H7 (cell line): ENCODE results near the gene MAPKBP1. TPM values are rescaled to one million over a fixed set of nuclear protein-coding genes. Genes with fewer than 3 reads are reported as not detected.

Experiments used
- DNase-seq: peaks from one replicate; pipeline ENCODE4 v3.0.0; 2012
- H3K27me3 ChIP-seq: 2 replicates; pipeline ENCODE4 v1.6.0; 2011; ENCODE audit warnings: mild to moderate bottlenecking, low read length; ENCODE audit not compliant: control insufficient read depth, insufficient read depth
- H3K36me3 ChIP-seq: replicated peaks from 2 replicates; pipeline ENCODE4 v1.5.1; 2011; ENCODE audit warnings: low read length; ENCODE audit not compliant: control insufficient read depth, insufficient read depth
- H3K4me3 ChIP-seq: 2 replicates; pipeline ENCODE4 v1.5.1; 2011; ENCODE audit warnings: low read depth, mild to moderate bottlenecking, control low read depth, low read length, moderate library complexity; ENCODE audit not compliant: insufficient read depth
- total RNA-seq: library from RNA; depleted of rRNA; stranded (reverse); fragments of >200 nt; shearing (Covaris generic); gene quantifications from 2 replicates; pipeline ENCODE4 v1.2.3, GENCODE V29; 2014

MAPKBP1 gene
- total RNA-seq, 1 experiment from 2014 or later, result 5.9 TPM

DNA sequence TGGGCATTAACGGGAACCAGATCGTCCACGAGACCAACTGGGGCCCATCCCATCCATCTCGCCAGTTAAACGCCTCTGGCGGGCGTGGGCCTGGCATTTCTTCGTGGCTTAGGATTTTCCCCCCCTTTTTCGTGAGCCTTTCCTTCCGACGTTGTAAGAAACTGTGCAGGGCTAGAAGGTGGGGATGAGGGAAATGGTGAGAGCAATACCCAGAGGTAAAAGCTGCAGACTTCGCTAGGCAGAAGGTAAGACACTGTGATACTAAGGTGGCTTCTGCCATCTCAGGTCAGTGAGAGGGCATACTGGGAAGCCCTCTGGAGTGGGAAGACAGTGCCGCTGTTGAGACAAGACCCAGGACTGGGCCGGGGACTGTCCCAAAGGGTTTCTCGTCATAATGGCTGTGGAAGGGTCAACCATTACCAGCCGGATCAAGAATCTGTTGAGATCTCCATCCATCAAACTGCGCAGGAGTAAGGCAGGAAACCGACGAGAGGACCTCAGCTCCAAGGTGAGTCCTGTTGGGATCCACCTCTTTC is 666 bp downstream of the MAPKBP1 start:
- no peaks in the 10 kb centered on the region for H3K36me3 ChIP-seq
- no peaks in the 10 kb centered on the region for H3K27me3 ChIP-seq
- peak overlapping the region; percentile 74 for H3K4me3 ChIP-seq
- no peak for DNase-seq

DNA sequence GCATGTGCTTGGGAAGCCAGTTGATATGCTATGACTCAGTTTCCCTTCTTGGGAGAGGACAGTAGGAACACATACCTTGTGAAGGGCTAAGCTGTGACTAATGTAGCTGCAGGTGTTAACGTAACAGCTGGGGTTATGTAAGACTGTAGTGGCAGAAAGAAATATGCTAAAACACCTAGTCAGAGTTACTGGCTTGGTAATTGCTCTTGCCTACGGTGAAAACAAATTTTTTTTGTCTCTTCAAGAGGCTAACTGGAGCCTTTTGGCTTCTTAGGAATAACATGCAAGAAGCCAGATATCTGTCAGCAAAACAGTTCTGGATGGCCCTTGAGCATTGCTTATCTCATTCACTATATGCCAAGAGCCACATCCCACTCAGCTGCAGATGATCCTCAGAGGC is 1.4 kb downstream of the MAPKBP1 start:
- H3K36me3 ChIP-seq, result no peaks in the 10 kb centered on the region

DNA sequence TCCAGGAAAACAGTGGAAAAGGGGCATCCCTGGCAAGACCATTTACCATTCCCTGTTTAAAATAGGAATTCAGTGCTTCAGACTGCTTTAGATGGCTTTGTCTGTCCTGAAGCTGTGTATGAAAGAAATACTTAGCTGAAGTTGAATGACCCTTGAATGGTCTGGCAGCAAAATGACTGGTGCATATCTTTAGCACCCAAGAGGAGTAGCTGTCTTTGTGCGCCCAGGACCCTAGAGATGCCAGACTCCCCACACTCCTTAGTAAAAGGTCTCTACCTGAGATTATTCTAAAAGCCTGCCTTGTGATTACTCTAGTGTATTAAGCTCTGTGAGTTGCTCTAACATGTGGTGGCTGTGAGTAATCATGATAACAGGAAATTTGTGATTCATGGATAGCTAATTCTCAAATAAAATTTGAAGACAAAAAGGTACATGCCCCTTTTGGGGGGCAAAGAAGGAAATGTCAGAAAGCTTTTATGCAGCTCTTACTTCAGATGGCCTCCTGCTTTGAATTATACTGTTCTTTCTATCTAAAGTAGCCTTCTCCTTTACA is 3.2 kb downstream of the MAPKBP1 start:
- no peaks in the 10 kb centered on the region for H3K36me3 ChIP-seq
- H3K27me3 ChIP-seq, result no peaks in the 10 kb centered on the region
- DNase-seq, result no peak
- H3K4me3 ChIP-seq, result no peak overlapping the region

More for the DNA sequence above, 1.4 kb downstream of the MAPKBP1 start:
- Histone ChIP-seq H3K27me3 (no peaks in the 10 kb centered on the region), H3K4me3 (no peak overlapping the region)
- no peak for DNase-seq

DNA sequence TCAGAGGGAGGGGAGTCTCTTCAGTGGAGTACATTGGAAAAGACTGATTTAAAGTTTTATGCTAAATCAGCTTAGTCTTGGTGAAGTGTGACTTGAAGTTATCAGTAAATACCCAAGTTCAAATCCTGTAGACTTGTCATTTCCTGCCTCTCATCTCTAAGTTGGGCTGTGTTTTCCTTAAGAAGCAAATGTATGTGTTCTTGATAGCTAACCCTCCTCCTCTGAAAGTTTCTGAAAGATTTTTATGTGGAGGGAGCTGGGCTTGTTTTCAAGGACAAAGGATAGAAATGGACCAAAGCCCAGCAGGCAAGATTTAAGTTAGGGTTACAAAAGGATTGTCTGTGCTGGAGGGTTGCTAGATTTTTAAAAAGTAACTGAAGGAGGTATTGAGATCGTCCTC is 4.2 kb downstream of the MAPKBP1 start:
- Histone ChIP-seq H3K27me3 (no peaks in the 10 kb centered on the region), H3K4me3 (no peak overlapping the region), H3K36me3 (no peaks in the 10 kb centered on the region)
- DNase-seq, result no peak

DNA sequence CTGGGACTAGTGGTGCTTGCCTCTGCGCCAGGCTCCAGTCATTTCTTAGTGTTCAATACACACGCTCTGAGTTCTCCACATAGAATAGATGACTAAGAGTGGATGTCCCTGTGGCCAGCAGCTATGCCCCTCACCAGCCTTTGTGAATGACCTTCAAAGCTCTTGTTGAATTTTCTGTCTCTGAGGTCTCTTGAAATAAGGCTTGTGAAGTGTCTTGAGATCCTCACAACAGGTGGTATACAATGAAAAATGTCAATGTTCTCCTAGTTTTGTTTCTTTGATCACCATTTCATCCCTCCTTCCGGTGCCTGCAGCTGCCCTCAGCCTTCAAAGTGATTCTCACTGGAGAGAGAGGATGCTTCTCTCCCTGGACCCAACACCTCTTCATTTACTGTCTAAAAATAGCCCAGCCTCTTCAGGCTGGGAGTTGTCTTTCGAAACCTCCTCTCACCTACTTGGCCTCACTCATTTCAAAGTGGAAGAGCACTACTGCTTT is 5.4 kb downstream of the MAPKBP1 start:
- DNase-seq, result no peak
- Histone ChIP-seq H3K4me3 (no peak overlapping the region), H3K36me3 (no peaks in the 10 kb centered on the region), H3K27me3 (no peaks in the 10 kb centered on the region)

DNA sequence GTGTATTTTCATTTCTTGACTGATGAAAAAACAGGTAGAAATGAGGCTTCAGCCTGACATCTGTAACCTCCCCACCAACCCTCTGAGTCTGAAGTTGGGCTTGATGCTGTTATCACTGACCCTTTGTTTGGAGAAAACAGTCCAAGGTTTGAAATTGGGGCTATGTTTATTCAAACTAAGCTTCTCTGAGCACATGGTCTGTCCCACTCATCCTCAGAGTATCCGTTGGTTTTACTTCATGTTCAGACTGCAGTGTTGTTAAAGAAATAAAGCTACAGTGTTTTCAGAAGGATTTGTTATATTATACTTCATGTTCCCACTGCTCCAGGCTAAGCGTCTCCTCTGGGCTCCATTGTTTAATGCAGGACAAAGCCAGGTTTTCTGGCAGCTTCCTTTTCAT is 6.0 kb downstream of the MAPKBP1 start:
- Histone ChIP-seq H3K27me3 (no peaks in the 10 kb centered on the region), H3K36me3 (no peaks in the 10 kb centered on the region), H3K4me3 (no peak overlapping the region)
- no peak for DNase-seq

DNA sequence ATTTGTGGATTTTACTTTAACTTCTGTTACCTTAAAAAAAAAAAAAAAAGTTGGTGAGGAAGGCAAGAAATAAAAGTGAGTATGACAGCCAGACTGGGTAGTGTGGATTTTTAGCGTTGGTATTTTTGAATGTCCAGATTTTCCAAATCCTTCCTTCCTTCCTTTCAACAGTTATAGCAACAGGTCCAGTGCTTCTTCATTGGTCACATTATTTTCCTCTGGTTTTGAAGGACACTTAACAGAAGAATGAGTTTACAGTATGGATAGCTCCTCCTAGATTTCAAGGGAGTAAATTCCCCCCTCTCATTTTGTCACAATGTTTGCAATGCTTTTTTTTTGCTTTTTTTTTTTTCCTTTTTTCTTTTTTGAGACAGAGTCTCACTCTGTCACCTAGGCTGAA is 6.4 kb downstream of the MAPKBP1 start:
- no peak for DNase-seq
- Histone ChIP-seq H3K4me3 (no peak overlapping the region), H3K36me3 (no peaks in the 10 kb centered on the region), H3K27me3 (no peaks in the 10 kb centered on the region)

- Histone ChIP-seq H3K36me3 (no peaks in the 10 kb centered on the region), H3K4me3 (no peak overlapping the region), H3K27me3 (no peaks in the 10 kb centered on the region)
- DNase-seq, result no peak
These were observed 8.3 kb downstream of the MAPKBP1 start for GRCh38 chr15:41782371-41783282.

GRCh38 chr15:41783296-41783695 is 9.0 kb downstream of the MAPKBP1 start:
- Histone ChIP-seq H3K27me3 (no peaks in the 10 kb centered on the region), H3K36me3 (no peaks in the 10 kb centered on the region), H3K4me3 (no peak overlapping the region)
- DNase-seq, result no peak

- DNase-seq, result no peak
- H3K4me3 ChIP-seq, result no peak overlapping the region
- no peaks in the 10 kb centered on the region for H3K36me3 ChIP-seq
- no peaks in the 10 kb centered on the region for H3K27me3 ChIP-seq
These were observed 14.0 kb downstream of the MAPKBP1 start for GRCh38 chr15:41788262-41788661.

GRCh38 chr15:41789236-41789635 is 15.0 kb downstream of the MAPKBP1 start:
- no peak for DNase-seq
- H3K4me3 ChIP-seq, result no peak overlapping the region

GRCh38 chr15:41789662-41790061 is 15.4 kb downstream of the MAPKBP1 start:
- no peaks in the 10 kb centered on the region for H3K27me3 ChIP-seq
- no peaks in the 10 kb centered on the region for H3K36me3 ChIP-seq
- no peak for DNase-seq
- H3K4me3 ChIP-seq, result no peak overlapping the region

More at GRCh38 chr15:41789236-41789635, 15.0 kb downstream of the MAPKBP1 start:
- H3K27me3 ChIP-seq, result no peaks in the 10 kb centered on the region
- no peaks in the 10 kb centered on the region for H3K36me3 ChIP-seq

- H3K27me3 ChIP-seq, result no peaks in the 10 kb centered on the region
- H3K36me3 ChIP-seq, result no peaks in the 10 kb centered on the region
- no peak for DNase-seq
- H3K4me3 ChIP-seq, result no peak overlapping the region
These were observed 15.9 kb downstream of the MAPKBP1 start for GRCh38 chr15:41790169-41790568.

- Histone ChIP-seq H3K36me3 (no peaks in the 10 kb centered on the region), H3K4me3 (no peak overlapping the region), H3K27me3 (no peaks in the 10 kb centered on the region)
- no peak for DNase-seq
These were observed 16.7 kb downstream of the MAPKBP1 start for GRCh38 chr15:41790756-41791546.
